DMS79 (cell line): ENCODE results near the gene RNF146.
A peak's percentile ranks its signal among the peaks of the same experiment; 100 is the strongest.
"Not testable (repeated sequence)": the region's sequence is repeated elsewhere in the genome, so short reads cannot be mapped to it uniquely, and the experiment has no call there.

ENCODE experiments used
- DNase-seq: peaks from one replicate; lab custom pipeline; 2025; lab: John Stamatoyannopoulos, UW

Gene RNF146

DNA sequence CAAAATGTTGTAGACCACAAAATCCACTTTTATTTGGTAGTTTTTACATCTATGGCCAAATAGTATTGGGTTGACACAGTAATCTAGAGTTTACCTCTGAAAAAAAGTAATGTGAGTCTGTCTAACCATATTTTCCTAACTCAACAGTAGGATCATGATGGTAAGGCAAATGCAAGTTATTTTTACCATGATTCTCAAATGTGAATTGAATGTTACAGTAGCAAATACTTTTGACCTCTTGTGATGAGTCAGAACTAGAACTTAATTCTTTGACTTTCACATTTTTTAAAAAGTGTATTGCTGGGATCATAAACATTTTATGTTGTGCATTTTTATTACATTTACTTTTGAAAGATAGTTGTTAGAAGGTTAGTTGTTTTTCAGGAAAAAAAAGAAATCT, 22.0 kb downstream of the RNF146 start:
- no peak for DNase-seq

GRCh38 chr6:127289934-127290333, 23.3 kb downstream of the RNF146 start:
- DNase-seq, result peak; percentile 63

DNA sequence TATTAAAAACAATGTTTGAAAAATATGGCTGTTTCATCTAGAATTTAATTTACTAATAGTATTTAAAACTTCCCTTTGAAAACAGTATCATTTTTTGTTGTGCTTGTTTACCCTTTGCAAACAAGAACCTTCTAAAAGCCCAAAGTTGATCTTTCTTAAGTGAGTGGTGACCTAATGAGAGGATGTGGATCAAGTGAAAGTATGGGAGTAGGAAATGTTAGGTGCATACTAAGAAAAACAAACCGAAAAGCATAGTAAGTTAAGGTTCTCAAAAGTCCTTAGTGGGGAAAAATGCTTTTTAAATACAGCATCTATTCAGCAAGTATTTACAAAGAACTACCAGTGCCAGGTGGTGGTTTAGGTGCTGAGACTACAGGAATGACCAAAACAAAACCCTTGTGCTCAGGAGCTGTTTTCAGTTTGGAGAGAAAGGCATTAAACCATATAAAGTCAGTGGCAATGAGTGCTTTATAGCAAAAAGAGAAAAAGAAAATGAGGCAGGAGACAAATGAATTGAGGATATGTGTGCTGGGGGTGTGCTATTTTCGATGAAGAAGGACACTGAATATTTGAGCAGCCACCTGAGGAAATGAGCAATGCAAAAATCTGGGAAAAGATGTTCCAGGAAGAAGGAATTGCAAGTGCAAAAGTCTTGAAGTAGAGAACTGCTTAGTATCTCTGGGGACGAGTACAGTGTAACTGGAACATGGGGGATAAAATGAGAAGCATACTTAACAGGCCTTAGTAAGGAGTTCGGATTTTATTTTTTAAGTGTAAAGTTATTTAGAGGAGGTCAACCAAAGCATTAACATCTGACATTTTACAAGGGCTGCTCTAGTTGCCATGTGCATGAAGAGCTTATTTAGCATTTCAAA, 24.0 kb downstream of the RNF146 start:
- DNase-seq, result no peak

- no peak for DNase-seq
Measured at GRCh38 chr6:127291495-127291894, 24.8 kb downstream of the RNF146 start.

- no peak for DNase-seq
Measured at GRCh38 chr6:127297502-127298070, 30.9 kb downstream of the RNF146 start.

GRCh38 chr6:127298475-127298874, 31.8 kb downstream of the RNF146 start:
- no peak for DNase-seq

DNA sequence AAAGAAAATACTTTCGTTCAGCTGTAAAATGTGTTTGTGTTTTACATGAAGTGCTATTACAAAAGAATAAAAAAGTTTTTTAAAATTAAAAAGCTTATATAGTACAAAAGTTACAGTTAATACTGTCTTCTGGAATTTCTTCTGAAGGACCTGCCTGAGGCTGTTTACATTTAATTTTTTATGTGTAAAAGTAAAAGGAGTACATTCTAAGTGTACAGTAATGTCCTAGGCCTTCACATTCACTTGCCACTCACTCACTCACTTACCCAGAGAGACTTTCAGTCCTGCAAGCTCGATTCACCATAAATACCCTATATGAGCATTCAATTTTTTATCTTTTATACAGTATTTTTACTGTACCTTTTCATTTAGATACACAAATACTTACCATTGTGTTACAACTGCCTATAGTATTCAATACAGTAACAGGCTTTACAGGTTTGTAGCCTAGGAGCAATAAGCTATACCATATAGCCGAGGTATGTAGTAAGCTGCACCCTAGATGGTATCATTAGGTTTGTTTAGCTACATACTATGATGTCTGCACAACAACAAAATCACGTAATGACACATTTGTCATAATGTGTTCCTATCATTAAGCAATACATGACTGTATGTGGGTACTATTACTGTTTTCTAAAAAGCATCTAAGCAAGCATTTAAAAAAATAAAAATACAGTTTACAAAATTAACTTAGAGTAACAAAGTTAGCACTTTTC, 33.0 kb downstream of the RNF146 start:
- DNase-seq, result no peak

GRCh38 chr6:127300411-127300810, 33.7 kb downstream of the RNF146 start:
- DNase-seq, result no peak

- DNase-seq, result no peak
Measured at GRCh38 chr6:127301199-127301700, 34.6 kb downstream of the RNF146 start.

DNA sequence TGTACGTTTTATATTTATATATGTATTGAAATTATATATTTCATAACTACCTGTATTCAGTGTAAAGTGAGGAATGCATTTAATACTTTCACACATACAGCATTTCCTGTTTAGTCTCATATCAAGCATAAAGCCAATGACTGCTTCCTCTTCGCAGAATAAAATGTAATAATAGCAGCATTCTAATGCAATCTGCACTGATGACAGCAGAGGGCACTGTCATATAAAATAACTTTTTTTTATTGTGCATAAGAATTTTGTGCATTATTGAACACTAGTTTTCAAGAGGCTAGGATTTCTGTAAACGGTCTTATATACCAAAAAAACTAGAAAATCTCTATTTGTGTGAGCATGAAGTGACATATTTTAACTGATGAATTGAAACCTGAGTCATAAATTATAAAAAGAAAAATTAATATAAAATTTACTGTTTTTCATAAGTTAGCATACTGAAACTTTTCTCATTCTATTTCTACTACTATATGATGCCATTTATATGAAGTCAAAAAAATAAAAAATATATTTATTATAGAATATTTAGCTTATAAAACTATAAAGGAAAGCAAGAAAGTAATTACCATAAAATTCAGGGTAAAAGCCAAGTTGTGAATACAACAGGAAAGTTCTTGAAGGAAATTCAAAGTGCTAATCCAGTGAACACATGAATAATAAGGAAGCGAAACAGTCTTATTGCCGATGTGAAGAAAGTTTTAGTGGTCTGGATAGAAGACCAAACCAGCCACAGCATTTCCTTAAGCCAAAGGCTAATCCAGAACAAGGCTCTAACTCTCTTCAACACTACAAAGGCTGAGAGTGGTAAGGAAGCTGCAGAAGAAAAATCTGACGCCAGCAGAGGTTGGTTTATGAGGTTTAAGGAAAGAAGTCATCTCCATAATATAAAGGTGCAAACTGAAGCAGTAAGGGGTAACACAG, 36.3 kb downstream of the RNF146 start:
- DNase-seq, result no peak

DNA sequence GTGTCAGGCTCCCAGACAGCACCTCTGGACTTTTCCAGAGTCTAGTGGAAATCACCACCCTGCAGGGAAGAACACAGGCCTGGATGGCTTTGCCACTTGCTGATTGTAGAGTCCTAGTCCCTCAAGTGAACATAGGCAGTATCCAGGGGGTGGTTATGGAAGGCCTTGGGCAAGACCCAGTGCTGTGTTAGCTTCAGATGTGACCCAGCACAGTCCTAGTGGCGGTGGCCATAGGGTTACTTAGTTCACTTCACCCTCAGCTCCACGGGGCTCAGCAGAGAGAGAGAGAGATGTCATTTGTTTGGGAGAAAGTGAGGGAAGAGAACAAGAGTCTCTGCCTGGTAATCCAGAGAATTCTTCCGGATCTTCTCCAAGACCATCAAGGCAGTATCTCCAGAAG, 37.3 kb downstream of the RNF146 start:
- DNase-seq, result no peak

DNA sequence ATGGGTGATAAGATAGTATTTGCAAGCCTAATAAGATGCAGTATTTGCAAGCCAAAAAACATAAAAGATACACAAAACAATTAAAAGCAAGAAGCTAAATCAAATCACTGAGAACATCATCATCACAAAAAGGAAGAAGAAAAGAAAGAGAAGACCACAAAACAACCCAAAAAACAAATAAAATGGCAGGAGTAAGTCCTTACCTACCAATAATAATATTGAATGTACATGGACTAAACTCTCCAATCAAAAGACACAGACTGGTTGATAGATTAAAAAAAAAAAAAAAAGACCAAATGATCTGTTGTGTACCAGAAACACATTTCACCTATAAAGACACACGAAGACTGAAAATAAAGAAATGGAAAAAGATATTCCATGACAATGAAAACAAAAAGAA, 39.1 kb downstream of the RNF146 start:
- no peak for DNase-seq

- DNase-seq, result no peak
Measured at GRCh38 chr6:127317388-127318128, 50.9 kb downstream of the RNF146 start.

GRCh38 chr6:127319686-127320085, 53.0 kb downstream of the RNF146 start:
- no peak for DNase-seq

DNA sequence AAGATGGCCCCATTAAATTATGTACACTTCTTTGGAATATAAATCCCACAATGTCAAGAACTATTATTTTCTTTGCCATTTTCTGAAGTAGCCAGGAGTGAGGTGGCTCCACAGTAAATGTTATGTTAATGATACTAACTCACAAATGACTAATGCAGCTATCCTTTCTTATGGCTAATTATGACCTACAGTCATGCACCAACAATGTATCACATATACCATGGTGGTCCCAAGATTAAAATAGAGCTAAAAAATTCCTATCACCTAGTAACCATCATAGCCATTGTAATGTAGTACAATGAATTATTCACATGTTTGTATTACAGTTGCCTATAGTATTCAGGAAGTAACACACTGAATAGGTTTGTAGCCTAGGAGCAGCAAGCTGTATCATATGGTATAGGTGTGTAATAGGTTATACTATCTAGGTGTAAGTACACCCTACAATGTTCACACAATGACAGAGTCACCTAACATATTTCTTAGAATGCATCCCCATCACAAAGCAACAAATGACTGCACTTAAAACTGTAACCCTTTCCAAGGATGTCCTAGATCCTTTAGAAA, 61.5 kb downstream of the RNF146 start:
- DNase-seq, result no peak

DNA sequence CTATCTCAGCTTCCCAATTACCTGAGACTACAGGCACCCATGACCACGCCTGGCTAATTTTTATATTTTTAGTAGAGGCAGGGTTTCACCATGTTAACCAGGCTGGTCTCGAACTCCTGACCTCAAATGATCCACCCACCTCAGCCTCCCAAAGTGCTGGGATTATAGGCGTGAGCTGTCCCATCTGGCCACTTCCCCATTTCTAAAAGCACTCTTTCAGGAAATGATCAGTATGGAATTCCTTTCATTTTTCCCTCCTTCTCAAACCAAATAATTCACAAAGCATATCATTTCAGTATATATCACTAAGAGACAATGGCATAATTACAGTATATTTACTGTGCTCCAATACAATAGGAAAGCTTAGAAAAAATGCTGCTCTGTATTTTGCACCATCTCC, 64.6 kb downstream of the RNF146 start:
- not testable (repeated sequence) for DNase-seq

GRCh38 chr6:127332383-127332961, 65.8 kb downstream of the RNF146 start:
- no peak for DNase-seq
